GM12878 (cell line): Measurements from ENCODE around the gene SHC4.

Source experiments
- CEBPB ChIP-seq, 2 experiments: fragments of 150-350 bp in 1 of 2; IDR thresholded peaks; 2 replicates each; pipeline ENCODE4 v1.6.1; 2012 to 2014; ENCODE audit warnings: low read depth in 2 of 2, low read length in 2 of 2, borderline replicate concordance in 1 of 2, inconsistent platforms in 1 of 2
- EP300 ChIP-seq, 2 experiments: fragments of 150-350 bp in 1 of 2; IDR thresholded peaks; 2 replicates each; pipeline ENCODE4 v1.6.1; 2011 to 2012; ENCODE audit warnings: low read depth in 2 of 2, low read length in 2 of 2, borderline replicate concordance in 1 of 2, improper control_type of control experiment in 1 of 2, inconsistent platforms in 1 of 2; ENCODE audit not compliant: control insufficient read depth in 1 of 2
- IKZF1 ChIP-seq: fragments of 450-650 bp; conservative IDR thresholded peaks from 2 replicates; pipeline ENCODE4 v1.6.1; 2017; ENCODE audit warnings: antibody characterized with exemption, mild to moderate bottlenecking
- JUND ChIP-seq: IDR thresholded peaks from 2 replicates; pipeline ENCODE4 v1.6.1; 2012; ENCODE audit warnings: low read depth, mild to moderate bottlenecking, low read length, improper control_type of control experiment, moderate library complexity
- MYC ChIP-seq: IDR thresholded peaks from 2 replicates; pipeline ENCODE4 v1.6.1; 2011; ENCODE audit warnings: mild to moderate bottlenecking, low read length, moderate library complexity, inconsistent platforms; ENCODE audit not compliant: insufficient read depth, insufficient replicate concordance, insufficient read length, severe bottlenecking
- NR2C2 ChIP-seq: IDR thresholded peaks from 2 replicates; pipeline ENCODE4 v1.6.1; 2011; ENCODE audit warnings: borderline replicate concordance, low read depth; ENCODE audit not compliant: control insufficient read depth, insufficient read length
- POLR2AphosphoS5 ChIP-seq: IDR thresholded peaks from 2 replicates; pipeline ENCODE4 v1.6.1; 2011; ENCODE audit warnings: mild to moderate bottlenecking, low read length, inconsistent platforms
- SREBF1 ChIP-seq: IDR thresholded peaks from 2 replicates; pipeline ENCODE4 v1.6.1; 2012; ENCODE audit warnings: mild to moderate bottlenecking, low read length
- ZNF384 ChIP-seq: IDR thresholded peaks from 2 replicates; pipeline ENCODE4 v1.6.1; 2012; ENCODE audit warnings: low read depth, mild to moderate bottlenecking, low read length, improper control_type of control experiment, borderline replicate concordance
- TF ChIP-seq, protein P1 (sequence below), 3 experiments: IDR thresholded peaks in 2 of 3; conservative IDR thresholded peaks in 1 of 3; 2 replicates each; pipeline ENCODE4 v1.5.1; 2011; ENCODE audit warnings: low read depth in 3 of 3, low read length in 3 of 3, mild to moderate bottlenecking in 3 of 3, control low read depth in 2 of 3, moderate library complexity in 2 of 3, inconsistent platforms in 1 of 3, mixed read lengths in 1 of 3; ENCODE audit not compliant: control insufficient read depth in 2 of 3, insufficient read depth in 1 of 3; ENCODE audit errors: extremely low read depth in 1 of 3
- TF ChIP-seq, protein P2 (sequence below): fragments of 450-650 bp; IDR thresholded peaks from 2 replicates; pipeline ENCODE4 v1.6.1; 2017; ENCODE audit warnings: borderline replicate concordance

DNA sequence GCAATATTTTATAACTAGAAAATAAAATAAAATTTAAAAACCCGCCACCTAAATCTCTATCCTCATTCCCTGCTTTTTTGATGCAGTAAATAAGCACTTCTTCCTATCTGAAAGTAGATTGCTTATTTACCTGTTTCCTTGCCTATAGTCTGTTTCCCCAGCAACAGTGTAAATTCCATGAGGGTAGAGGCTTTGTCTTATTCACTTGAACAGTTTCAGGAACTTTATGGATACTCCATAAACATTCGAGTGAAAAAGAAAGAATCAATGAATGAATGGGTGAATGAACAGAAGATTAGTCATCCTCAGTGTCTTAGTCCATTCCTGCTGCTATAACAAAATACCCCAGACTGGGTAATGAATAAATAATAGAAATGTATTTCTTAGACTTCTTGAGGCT lies 41.7 kb downstream of the SHC4 start:
- TF ChIP-seq, protein P1, sequence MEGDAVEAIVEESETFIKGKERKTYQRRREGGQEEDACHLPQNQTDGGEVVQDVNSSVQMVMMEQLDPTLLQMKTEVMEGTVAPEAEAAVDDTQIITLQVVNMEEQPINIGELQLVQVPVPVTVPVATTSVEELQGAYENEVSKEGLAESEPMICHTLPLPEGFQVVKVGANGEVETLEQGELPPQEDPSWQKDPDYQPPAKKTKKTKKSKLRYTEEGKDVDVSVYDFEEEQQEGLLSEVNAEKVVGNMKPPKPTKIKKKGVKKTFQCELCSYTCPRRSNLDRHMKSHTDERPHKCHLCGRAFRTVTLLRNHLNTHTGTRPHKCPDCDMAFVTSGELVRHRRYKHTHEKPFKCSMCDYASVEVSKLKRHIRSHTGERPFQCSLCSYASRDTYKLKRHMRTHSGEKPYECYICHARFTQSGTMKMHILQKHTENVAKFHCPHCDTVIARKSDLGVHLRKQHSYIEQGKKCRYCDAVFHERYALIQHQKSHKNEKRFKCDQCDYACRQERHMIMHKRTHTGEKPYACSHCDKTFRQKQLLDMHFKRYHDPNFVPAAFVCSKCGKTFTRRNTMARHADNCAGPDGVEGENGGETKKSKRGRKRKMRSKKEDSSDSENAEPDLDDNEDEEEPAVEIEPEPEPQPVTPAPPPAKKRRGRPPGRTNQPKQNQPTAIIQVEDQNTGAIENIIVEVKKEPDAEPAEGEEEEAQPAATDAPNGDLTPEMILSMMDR (IDR thresholded peaks at IDR 0.05 in 2 of 3, conservative IDR thresholded peaks at IDR 0.05 in 1 of 3; ENCODE audit: control insufficient read depth in 2 of 3, extremely low read depth in 1 of 3, insufficient read depth in 1 of 3, low read depth in 3 of 3, low read length in 3 of 3), result no peak
- no peak for TF ChIP-seq IKZF1
- no peak for TF ChIP-seq MYC
- no peak for TF ChIP-seq POLR2AphosphoS5
- TF ChIP-seq SREBF1, result no peak
- TF ChIP-seq NR2C2, result no peak
- no peak for TF ChIP-seq ZNF384
- TF ChIP-seq, protein P2, sequence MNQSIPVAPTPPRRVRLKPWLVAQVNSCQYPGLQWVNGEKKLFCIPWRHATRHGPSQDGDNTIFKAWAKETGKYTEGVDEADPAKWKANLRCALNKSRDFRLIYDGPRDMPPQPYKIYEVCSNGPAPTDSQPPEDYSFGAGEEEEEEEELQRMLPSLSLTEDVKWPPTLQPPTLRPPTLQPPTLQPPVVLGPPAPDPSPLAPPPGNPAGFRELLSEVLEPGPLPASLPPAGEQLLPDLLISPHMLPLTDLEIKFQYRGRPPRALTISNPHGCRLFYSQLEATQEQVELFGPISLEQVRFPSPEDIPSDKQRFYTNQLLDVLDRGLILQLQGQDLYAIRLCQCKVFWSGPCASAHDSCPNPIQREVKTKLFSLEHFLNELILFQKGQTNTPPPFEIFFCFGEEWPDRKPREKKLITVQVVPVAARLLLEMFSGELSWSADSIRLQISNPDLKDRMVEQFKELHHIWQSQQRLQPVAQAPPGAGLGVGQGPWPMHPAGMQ, result no peak
- no peak for TF ChIP-seq JUND
- no peak for TF ChIP-seq CEBPB (IDR thresholded peaks at IDR 0.05; ENCODE audit: borderline replicate concordance in 1 of 2, low read depth in 2 of 2, low read length in 2 of 2)
- no peak for TF ChIP-seq EP300 (IDR thresholded peaks at IDR 0.05; ENCODE audit: borderline replicate concordance in 1 of 2, control insufficient read depth in 1 of 2, low read depth in 2 of 2, low read length in 2 of 2)
